Hepatocyte (in vitro differentiated cells): Measurements from ENCODE around the gene IQCH. TPM values are rescaled to one million over a fixed set of nuclear protein-coding genes. Genes with fewer than 3 reads are reported as not detected.

ENCODE experiments used
- DNase-seq: peaks from one replicate; pipeline ENCODE4 v3.0.0-alpha.2; 2016; ENCODE audit warnings: low spot score
- H2AFZ ChIP-seq: fragments of 200-600 bp; sonication (generic); 2 replicates; pipeline ENCODE4 v1.6.0; 2016; ENCODE audit warnings: antibody characterized with exemption, mild to moderate bottlenecking
- H3K27ac ChIP-seq: fragments of 200-600 bp; sonication (generic); 2 replicates; pipeline ENCODE4 v1.5.1; 2016; ENCODE audit warnings: mild to moderate bottlenecking
- H3K27me3 ChIP-seq: fragments of 200-600 bp; sonication (generic); 2 replicates; pipeline ENCODE4 v1.6.1; 2016
- H3K36me3 ChIP-seq: fragments of 200-600 bp; sonication (generic); replicated peaks from 2 replicates; pipeline ENCODE4 v1.5.1; 2016; ENCODE audit warnings: low read depth; ENCODE audit not compliant: insufficient read depth
- H3K4me1 ChIP-seq: fragments of 200-600 bp; sonication (generic); 2 replicates; pipeline ENCODE4 v1.5.1; 2016; ENCODE audit warnings: mild to moderate bottlenecking, moderate library complexity; ENCODE audit not compliant: insufficient read depth
- H3K4me2 ChIP-seq: fragments of 200-600 bp; sonication (generic); 2 replicates; pipeline ENCODE4 v1.6.0; 2016
- H3K4me3 ChIP-seq: fragments of 200-600 bp; sonication (generic); 2 replicates; pipeline ENCODE4 v1.5.1; 2016; ENCODE audit warnings: mild to moderate bottlenecking
- H3K79me2 ChIP-seq: fragments of 200-600 bp; sonication (generic); 2 replicates; pipeline ENCODE4 v1.6.0; 2017; ENCODE audit warnings: mild to moderate bottlenecking
- H3K9me2 ChIP-seq: fragments of 200-600 bp; sonication (generic); replicated peaks from 2 replicates; pipeline ENCODE4 v1.6.0; 2017; ENCODE audit warnings: mild to moderate bottlenecking; ENCODE audit not compliant: insufficient read depth
- H3K9me3 ChIP-seq: fragments of 200-600 bp; sonication (generic); 2 replicates; pipeline ENCODE4 v1.5.1; 2016; ENCODE audit warnings: low read depth, mild to moderate bottlenecking
- H4K20me1 ChIP-seq: fragments of 200-600 bp; sonication (generic); 2 replicates; pipeline ENCODE4 v1.6.0; 2016; ENCODE audit warnings: mild to moderate bottlenecking; ENCODE audit not compliant: insufficient read depth, poor library complexity, severe bottlenecking
- CTCF ChIP-seq: fragments of 200-600 bp; sonication (generic); IDR thresholded peaks from 2 replicates; pipeline ENCODE4 v1.5.1; 2016; ENCODE audit warnings: antibody characterized with exemption, mild to moderate bottlenecking; ENCODE audit not compliant: poor library complexity
- EZH2 ChIP-seq: fragments of 200-600 bp; sonication (generic); IDR thresholded peaks from 2 replicates; pipeline ENCODE4 v1.6.1; 2016; ENCODE audit warnings: antibody characterized with exemption, mild to moderate bottlenecking, borderline replicate concordance
- EZH2phosphoT487 ChIP-seq: fragments of 200-600 bp; sonication (generic); IDR thresholded peaks from one replicate; pipeline ENCODE4 v1.6.1; 2018; ENCODE audit warnings: antibody characterized with exemption, mild to moderate bottlenecking, low read depth, moderate library complexity; ENCODE audit not compliant: unreplicated experiment, severe bottlenecking
- WGBS: methylation state at CpG from one replicate; pipeline ENCODE4 v1.1.6; 2016; ENCODE audit warnings: low lambda C conversion rate; ENCODE audit errors: missing lambda C conversion rate; 5-methylcytosine and 5-hydroxymethylcytosine counted together
- polyA plus RNA-seq: library from polyadenylated mRNA; unstranded; fragments of >200 nt; fragmentation: Nextera tagmentation; extraction: Ambion mirVana; gene quantifications from 2 replicates; pipeline ENCODE4 v1.2.1, GENCODE V29; 2016
- total RNA-seq: library from RNA; depleted of rRNA; stranded (reverse); fragments of >200 nt; gene quantifications from 2 replicates; pipeline ENCODE4 v1.2.3, GENCODE V29; 2014

Gene IQCH
- total and polyA plus RNA-seq, 2 experiments from 2014 or later: 0.76 to 1.0 TPM

GRCh38 chr15:67401336-67401735 is 146.8 kb downstream of the IQCH start:
- H3K9me2 ChIP-seq: no peaks in the 10 kb centered on the region
- H2AFZ ChIP-seq: no peak overlapping the region
- H3K4me3 ChIP-seq: no peak overlapping the region
- H3K9me3 ChIP-seq: no peaks in the 10 kb centered on the region
- H3K27ac ChIP-seq: no peak overlapping the region
- H3K36me3 ChIP-seq: no peaks in the 10 kb centered on the region
- TF ChIP-seq EZH2: no peak
- TF ChIP-seq CTCF: no peak
- no peak for TF ChIP-seq EZH2phosphoT487
- H3K4me1 ChIP-seq: peaks cover 4% of the 10 kb centered on the region
- H3K4me2 ChIP-seq: no peak overlapping the region
- no peak for DNase-seq
- 72% methylated on average over 5 of the region's 5 CpGs for WGBS
- H3K79me2 ChIP-seq: no peaks in the 10 kb centered on the region
- no peaks in the 10 kb centered on the region for H4K20me1 ChIP-seq
- no peaks in the 10 kb centered on the region for H3K27me3 ChIP-seq

- no peaks in the 10 kb centered on the region for H3K36me3 ChIP-seq
- H3K27me3 ChIP-seq: no peaks in the 10 kb centered on the region
- no peak for DNase-seq
- no peaks in the 10 kb centered on the region for H3K9me3 ChIP-seq
- no peaks in the 10 kb centered on the region for H3K9me2 ChIP-seq
- peak overlapping the region; percentile 55 for H3K4me2 ChIP-seq
- no peaks in the 10 kb centered on the region for H4K20me1 ChIP-seq
- peak overlapping the region; percentile 17 for H2AFZ ChIP-seq
- WGBS: 22% methylated on average over 4 of the region's 4 CpGs
- no peaks in the 10 kb centered on the region for H3K79me2 ChIP-seq
- H3K4me1 ChIP-seq: peaks cover 4% of the 10 kb centered on the region
- no peak for TF ChIP-seq EZH2phosphoT487
- TF ChIP-seq EZH2: no peak
- no peak for TF ChIP-seq CTCF
- no peak overlapping the region for H3K4me3 ChIP-seq
- H3K27ac ChIP-seq: peak overlapping the region; percentile 56
These were observed 149.0 kb downstream of the IQCH start for GRCh38 chr15:67403428-67404154.

GRCh38 chr15:67405208-67406191 is 150.9 kb downstream of the IQCH start:
- H3K27ac ChIP-seq: no peak overlapping the region
- no peak overlapping the region for H3K4me2 ChIP-seq
- 53% methylated on average over 4 of the region's 4 CpGs for WGBS
- H4K20me1 ChIP-seq: no peaks in the 10 kb centered on the region
- DNase-seq: peak; percentile 33
- peaks cover 4% of the 10 kb centered on the region for H3K4me1 ChIP-seq
- H2AFZ ChIP-seq: no peak overlapping the region
- TF ChIP-seq EZH2: no peak
- TF ChIP-seq EZH2phosphoT487: no peak
- no peak for TF ChIP-seq CTCF
- no peak overlapping the region for H3K4me3 ChIP-seq
- no peaks in the 10 kb centered on the region for H3K36me3 ChIP-seq
- no peaks in the 10 kb centered on the region for H3K9me3 ChIP-seq
- no peaks in the 10 kb centered on the region for H3K27me3 ChIP-seq
- H3K9me2 ChIP-seq: no peaks in the 10 kb centered on the region
- no peaks in the 10 kb centered on the region for H3K79me2 ChIP-seq
